ENCODE measurements around the gene BMP8A. TPM values are rescaled to one million over a fixed set of nuclear protein-coding genes. Genes with fewer than 3 reads are reported as not detected.

BMP8A gene
- total RNA-seq, 2 experiments from 2014 or later, result not detected

DNA sequence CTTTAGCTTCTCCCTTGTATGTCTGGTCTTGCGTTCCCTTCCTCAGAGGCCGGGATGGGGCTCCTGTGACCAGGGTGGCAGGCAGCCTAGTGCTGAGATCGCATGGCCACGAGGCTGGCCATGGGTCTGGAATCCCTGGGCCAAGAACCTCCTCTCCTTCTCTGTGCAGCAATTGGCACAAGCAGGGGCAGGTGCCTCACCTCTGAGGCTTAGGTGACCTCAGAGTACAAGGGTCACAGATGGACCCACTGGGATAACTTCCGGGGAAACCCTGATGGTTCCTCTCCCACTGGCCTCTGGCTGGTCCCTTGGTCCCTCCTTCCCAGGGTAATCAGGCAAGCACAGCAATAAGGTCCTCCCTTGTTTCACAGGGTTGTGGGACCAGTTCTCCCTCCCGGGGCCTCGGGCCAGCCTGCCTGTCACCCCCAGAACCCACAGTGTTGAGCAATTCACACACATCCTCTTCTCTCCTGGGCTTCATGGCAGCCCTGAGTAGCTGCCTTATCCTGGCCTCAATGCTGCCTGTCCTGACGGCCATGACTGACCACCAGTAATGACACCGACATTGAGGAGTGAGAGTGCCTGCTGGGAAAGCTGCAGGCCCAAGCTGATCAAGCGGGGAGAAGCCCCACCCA is 38.6 kb downstream of the BMP8A start:
- peaks cover 15% of the 10 kb centered on the region for H3K4me1 Mint-ChIP-seq
- H3K27me3 Mint-ChIP-seq, result no peaks in the 10 kb centered on the region
- CTCF ChIA-PET, result interaction anchor here (0.7 kb wide), 1 partner anchor 9 kb away, joined by 3 read pairs; no protein-coding TSS in a partner anchor
- H3K36me3 Mint-ChIP-seq, result peaks cover 7% of the 10 kb centered on the region
- H3K27ac Mint-ChIP-seq, result no peak overlapping the region
- H3K4me3 Mint-ChIP-seq, result no peak overlapping the region
- ATAC-seq, result no peak
- H3K9me3 Mint-ChIP-seq (ENCODE audit: low read depth), result no peaks in the 10 kb centered on the region
- DNase-seq, result no peak

DNA sequence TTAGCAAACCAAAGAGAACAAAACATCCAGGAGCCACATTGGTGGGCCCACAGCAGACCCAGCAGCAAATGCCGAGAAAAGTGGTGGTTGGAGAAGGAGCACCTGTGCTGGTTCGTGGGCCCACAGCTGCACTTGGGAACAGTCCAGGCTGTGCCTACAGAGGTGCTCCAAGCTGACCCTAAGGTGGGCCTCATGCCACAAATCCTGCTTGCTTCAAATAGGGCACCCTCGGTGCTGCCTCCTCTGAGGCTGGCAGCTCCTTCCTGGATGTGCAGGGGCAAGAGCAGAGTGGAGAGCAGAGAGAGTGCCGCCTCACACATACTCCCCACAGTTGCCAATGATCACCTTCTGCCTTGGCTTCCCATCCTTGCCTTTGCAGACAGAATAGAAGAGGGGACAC is 40.1 kb downstream of the BMP8A start:
- CTCF ChIA-PET, result no interaction called here
- Mint-ChIP-seq H3K27ac (no peak overlapping the region), H3K36me3 (peaks cover 9% of the 10 kb centered on the region), H3K27me3 (no peaks in the 10 kb centered on the region), H3K9me3 (ENCODE audit: low read depth) (no peaks in the 10 kb centered on the region), H3K4me1 (peaks cover 4% of the 10 kb centered on the region), H3K4me3 (no peak overlapping the region)
- DNase-seq (no peak), ATAC-seq (no peak)

DNA sequence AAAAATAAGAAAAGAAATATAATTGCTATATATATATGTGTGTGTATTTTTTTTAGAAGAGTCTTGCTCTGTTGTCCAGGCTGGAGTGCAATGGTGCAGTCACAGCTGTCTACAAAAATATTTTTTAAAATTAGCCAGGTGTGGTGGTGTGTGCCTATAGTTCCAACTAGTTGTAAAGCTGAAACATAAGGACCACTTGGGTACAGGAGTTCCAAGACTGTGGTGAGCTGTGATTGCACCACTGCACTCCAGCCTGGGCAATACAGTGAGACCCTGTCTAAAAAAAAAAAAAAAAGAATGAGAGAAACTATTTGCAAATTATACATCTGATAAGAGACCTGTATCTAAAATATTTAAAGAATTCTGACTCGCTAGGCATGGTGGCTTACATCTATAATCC is 42.0 kb downstream of the BMP8A start:
- no peak overlapping the region for H3K27ac Mint-ChIP-seq
- H3K9me3 Mint-ChIP-seq (ENCODE audit: low read depth), result no peaks in the 10 kb centered on the region
- DNase-seq (no peak), ATAC-seq (no peak)
- H3K27me3 Mint-ChIP-seq, result no peaks in the 10 kb centered on the region
- H3K36me3 Mint-ChIP-seq, result peaks cover 6% of the 10 kb centered on the region
- no peak overlapping the region for H3K4me3 Mint-ChIP-seq
- no peaks in the 10 kb centered on the region for H3K4me1 Mint-ChIP-seq
- CTCF ChIA-PET, result interaction anchor here (1.1 to 1.8 kb wide), 2 partner anchors 8 to 122 kb away, joined by 3 to 6 read pairs; no protein-coding TSS in a partner anchor

DNA sequence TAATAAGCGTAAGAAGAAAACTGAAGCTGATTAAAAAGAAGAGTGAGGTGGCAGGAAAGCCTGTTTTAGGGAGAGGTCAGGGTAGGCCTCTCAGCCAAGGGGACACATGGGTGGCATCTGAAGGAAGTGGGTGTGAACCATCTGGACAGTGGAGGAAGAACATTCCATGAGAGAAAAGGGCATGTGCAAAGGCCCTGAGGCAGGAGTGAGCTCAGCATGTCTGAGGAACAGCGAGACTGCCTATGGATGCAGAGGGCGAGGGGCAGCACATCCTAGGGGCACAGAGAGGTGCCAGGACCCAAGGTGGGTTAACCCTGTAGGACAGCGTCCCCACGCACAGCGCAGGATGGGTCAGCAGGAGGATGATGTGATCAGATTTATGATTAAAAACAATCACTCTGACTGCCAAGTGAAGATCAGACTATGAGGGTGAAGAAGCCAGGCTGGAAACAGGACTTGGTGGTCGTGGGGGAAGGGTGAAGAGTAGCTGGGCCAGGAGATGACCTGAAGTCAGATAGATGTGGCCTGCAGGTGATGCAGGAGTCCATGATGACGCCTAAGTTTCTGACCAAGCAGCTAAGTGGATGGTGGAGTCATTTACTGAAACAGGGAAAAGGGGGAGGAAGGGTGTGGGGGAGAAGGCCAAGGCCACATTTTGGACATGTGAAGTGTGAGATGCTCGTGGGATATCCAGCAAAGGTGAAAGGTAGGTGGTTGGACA is 47.3 kb downstream of the BMP8A start:
- H3K4me3 Mint-ChIP-seq, result no peak overlapping the region
- no peak for ATAC-seq

DNA sequence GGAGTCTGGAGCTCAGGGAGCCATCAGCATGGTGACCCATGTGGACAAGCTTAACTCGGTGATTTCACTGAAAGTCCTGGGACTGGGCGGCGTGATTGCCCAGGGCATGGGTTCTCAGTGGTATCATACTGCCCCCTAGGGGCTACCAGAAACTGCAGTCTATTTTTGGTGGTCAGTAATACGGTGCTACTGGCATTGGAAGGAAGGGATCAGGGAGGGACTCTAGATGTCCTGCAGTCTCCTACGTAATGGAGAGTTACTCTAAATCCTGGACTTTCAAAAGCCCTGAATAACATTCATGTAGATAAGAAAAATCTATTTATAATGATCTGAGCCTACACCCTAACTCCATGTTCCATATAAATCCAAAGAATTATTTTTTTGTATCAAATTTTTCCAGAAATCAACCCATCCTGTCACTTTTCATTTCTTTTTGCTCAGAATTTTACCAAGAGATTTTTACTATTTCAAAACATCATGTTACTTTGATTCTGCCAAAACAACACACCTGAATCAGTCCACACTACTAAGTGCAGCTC is 47.9 kb downstream of the BMP8A start:
- H3K27ac Mint-ChIP-seq, result no peak overlapping the region
- peaks cover 1% of the 10 kb centered on the region for H3K4me1 Mint-ChIP-seq
- H3K36me3 Mint-ChIP-seq, result peaks cover 2% of the 10 kb centered on the region
- CTCF ChIA-PET, result interaction anchor here (0.7 to 3.2 kb wide), 30 partner anchors 8 to 441 kb away, joined by 3 to 20 read pairs (median 4); no protein-coding TSS in a partner anchor
- ATAC-seq, result peak; percentile 96
- no peak overlapping the region for H3K4me3 Mint-ChIP-seq
- no peaks in the 10 kb centered on the region for H3K27me3 Mint-ChIP-seq
- DNase-seq, result peak; percentile 67
- H3K9me3 Mint-ChIP-seq (ENCODE audit: low read depth), result no peaks in the 10 kb centered on the region

More for the DNA sequence above, 47.3 kb downstream of the BMP8A start:
- H3K4me1 Mint-ChIP-seq, result peaks cover 1% of the 10 kb centered on the region
- no peaks in the 10 kb centered on the region for H3K9me3 Mint-ChIP-seq (ENCODE audit: low read depth)
- H3K27me3 Mint-ChIP-seq, result no peaks in the 10 kb centered on the region
- DNase-seq, result no peak
- CTCF ChIA-PET, result interaction anchor here (0.6 to 3.2 kb wide), 31 partner anchors 8 to 440 kb away, joined by 3 to 20 read pairs (median 4); no protein-coding TSS in a partner anchor
- no peak overlapping the region for H3K27ac Mint-ChIP-seq
- peaks cover 2% of the 10 kb centered on the region for H3K36me3 Mint-ChIP-seq

DNA sequence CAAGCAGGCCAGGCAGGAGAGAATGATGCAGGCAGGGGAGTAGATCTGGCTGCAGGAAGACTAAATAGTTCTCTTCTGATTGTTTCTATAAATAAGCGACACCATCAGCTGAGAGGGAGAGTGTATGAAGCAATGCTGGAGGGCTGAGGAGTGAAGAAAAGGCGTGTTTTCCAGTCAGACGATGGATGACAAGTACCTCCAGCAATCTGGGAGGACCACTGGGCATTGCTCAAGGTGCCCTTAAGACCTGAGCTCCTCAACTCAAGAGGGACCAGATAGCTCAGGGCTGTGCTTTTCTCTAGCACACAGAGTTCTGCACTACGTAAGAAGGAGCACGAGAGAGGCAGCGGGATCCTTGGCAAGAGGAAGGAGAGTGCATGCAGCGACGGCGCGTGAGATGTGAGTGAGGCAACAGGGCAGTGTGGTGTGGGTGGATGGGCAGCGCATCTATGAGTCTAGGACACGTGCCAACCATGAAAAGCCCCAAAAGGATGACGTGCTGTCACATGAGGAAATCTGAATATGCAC is 49.1 kb downstream of the BMP8A start:
- Mint-ChIP-seq H3K36me3 (peaks cover 6% of the 10 kb centered on the region), H3K9me3 (ENCODE audit: low read depth) (no peaks in the 10 kb centered on the region), H3K27ac (no peak overlapping the region), H3K4me1 (peaks cover 1% of the 10 kb centered on the region), H3K4me3 (no peak overlapping the region), H3K27me3 (no peaks in the 10 kb centered on the region)
- CTCF ChIA-PET, result interaction anchor here (0.7 to 2.2 kb wide), 7 partner anchors 51 to 447 kb away, joined by 3 to 10 read pairs (median 4); no protein-coding TSS in a partner anchor
- ATAC-seq (no peak), DNase-seq (no peak)

DNA sequence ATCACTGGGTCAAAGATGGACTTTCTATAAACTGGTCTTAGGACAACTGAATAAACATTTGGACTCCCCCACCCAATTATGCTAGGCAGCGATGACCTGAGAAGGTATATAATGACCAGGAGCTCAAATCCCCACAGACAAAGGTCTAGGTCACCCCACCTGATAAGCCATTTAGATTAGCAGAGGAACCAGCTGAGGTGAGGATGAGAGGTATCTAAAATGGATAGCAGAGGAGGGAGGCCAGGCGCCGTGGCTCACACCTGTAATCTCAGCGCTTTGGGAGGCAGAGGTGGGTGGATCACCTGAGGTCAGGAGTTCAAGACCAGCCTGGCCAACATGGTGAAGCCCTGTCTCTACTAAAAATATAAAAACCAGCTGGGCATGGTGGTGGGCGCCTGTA is 51.5 kb downstream of the BMP8A start:
- no peak overlapping the region for H3K4me3 Mint-ChIP-seq
- peaks cover 1% of the 10 kb centered on the region for H3K4me1 Mint-ChIP-seq
- CTCF ChIA-PET, result no interaction called here
- H3K27me3 Mint-ChIP-seq, result no peaks in the 10 kb centered on the region
- no peak overlapping the region for H3K27ac Mint-ChIP-seq
- H3K9me3 Mint-ChIP-seq (ENCODE audit: low read depth), result no peaks in the 10 kb centered on the region
- ATAC-seq (no peak), DNase-seq (no peak)
- peaks cover 9% of the 10 kb centered on the region for H3K36me3 Mint-ChIP-seq

DNA sequence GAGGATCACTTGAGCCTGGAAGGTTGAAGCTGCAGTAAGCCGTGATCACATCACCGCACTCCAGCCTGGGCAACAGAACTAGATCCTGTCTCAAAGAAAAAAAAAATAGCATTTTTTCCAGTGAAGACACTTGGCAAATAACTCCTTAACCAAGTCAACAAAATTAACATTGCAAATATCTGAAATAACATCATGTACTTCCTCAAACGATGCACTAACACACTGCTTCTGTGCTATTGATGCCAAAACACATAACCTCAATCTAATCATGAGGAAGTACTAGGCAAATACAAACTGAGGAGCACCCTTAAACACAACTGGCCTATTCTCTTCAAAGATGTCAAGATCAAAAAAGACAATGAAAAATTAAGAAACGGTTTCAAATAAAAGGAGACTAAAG is 52.9 kb downstream of the BMP8A start:
- CTCF ChIA-PET, result no interaction called here
- ATAC-seq (no peak), DNase-seq (no peak)
- Mint-ChIP-seq H3K9me3 (ENCODE audit: low read depth) (no peaks in the 10 kb centered on the region), H3K27me3 (no peaks in the 10 kb centered on the region), H3K4me3 (no peak overlapping the region), H3K27ac (peak overlapping the region; percentile 23), H3K36me3 (peaks cover 17% of the 10 kb centered on the region), H3K4me1 (no peaks in the 10 kb centered on the region)

DNA sequence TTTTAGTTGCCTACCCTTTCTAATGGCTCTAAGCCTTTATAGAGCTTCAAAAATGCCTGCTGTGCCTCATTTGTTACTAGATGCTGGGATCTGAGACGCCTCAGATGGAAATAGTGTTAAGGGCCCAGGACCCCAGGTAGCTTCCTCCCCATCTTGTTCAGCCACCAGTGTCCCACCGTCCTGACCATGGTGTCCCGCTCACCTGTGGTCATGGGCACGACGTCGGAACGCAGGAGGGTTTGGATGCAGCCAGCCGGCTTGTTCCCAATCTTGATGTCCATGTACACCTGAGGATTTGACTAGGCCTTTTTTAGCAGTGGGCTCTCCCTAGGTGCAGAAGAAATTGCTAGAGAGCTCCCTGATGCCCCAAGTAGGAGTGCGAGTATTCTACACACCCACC is 54.1 kb downstream of the BMP8A start:
- H3K4me3 Mint-ChIP-seq, result no peak overlapping the region
- H3K9me3 Mint-ChIP-seq (ENCODE audit: low read depth), result no peaks in the 10 kb centered on the region
- DNase-seq, result no peak
- CTCF ChIA-PET, result interaction anchor here (0.7 kb wide), 1 partner anchor 447 kb away, joined by 3 read pairs; no protein-coding TSS in a partner anchor
- peaks cover 19% of the 10 kb centered on the region for H3K36me3 Mint-ChIP-seq
- no peaks in the 10 kb centered on the region for H3K4me1 Mint-ChIP-seq
- H3K27ac Mint-ChIP-seq, result no peak overlapping the region
- H3K27me3 Mint-ChIP-seq, result no peaks in the 10 kb centered on the region
- ATAC-seq, result no peak

DNA sequence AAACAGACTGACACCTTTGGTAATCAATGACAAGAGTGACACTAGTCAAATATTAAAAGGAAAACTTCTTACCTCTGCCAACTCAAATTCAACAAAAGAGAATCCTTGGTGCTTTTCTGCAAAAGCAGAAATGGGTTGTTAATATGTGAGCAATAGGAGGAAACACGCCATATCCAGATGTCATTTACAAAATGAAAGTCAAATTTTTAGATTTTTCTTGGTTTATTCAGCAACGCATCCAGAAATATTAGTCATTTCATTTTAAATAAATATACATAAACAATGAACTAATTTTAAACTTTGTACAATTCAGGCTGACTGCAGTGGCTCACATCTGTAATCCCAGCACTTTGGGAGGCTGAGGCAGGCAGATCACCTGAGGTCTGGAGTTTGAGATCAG is 62.8 kb downstream of the BMP8A start:
- ATAC-seq (no peak), DNase-seq (no peak)
- peaks cover 18% of the 10 kb centered on the region for H3K36me3 Mint-ChIP-seq
- H3K4me1 Mint-ChIP-seq, result peaks cover 17% of the 10 kb centered on the region
- no peak overlapping the region for H3K27ac Mint-ChIP-seq
- CTCF ChIA-PET, result no interaction called here
- H3K27me3 Mint-ChIP-seq, result no peaks in the 10 kb centered on the region
- H3K4me3 Mint-ChIP-seq, result no peak overlapping the region
- no peaks in the 10 kb centered on the region for H3K9me3 Mint-ChIP-seq (ENCODE audit: low read depth)

DNA sequence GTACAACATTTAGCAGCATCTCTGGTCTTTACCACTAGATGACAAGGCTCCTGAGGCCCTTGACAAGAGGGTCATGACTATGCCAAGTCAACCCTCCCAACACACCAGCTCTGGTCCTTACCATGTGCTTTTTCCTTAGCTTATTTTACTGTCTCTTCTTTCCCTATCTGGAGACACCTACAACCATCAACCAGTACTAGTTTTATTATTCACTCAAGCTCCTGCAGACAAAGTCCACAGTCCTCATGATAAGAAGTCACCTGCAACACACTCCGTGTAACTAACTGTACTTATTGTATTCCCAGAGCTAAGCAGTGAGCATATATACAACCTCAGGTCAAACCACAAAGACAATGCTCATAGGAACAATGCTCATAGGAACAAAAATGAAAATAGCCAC is 69.8 kb downstream of the BMP8A start:
- Mint-ChIP-seq H3K36me3 (peaks cover 65% of the 10 kb centered on the region), H3K4me1 (peaks cover 12% of the 10 kb centered on the region), H3K27ac (peak overlapping the region; percentile 5), H3K27me3 (no peaks in the 10 kb centered on the region), H3K4me3 (no peak overlapping the region), H3K9me3 (ENCODE audit: low read depth) (no peaks in the 10 kb centered on the region)
- ATAC-seq, result no peak
- no peak for DNase-seq
- CTCF ChIA-PET, result interaction anchor here (0.5 to 1.6 kb wide), 3 partner anchors 11 to 774 kb away, joined by 3 to 5 read pairs (median 3); no protein-coding TSS in a partner anchor

DNA sequence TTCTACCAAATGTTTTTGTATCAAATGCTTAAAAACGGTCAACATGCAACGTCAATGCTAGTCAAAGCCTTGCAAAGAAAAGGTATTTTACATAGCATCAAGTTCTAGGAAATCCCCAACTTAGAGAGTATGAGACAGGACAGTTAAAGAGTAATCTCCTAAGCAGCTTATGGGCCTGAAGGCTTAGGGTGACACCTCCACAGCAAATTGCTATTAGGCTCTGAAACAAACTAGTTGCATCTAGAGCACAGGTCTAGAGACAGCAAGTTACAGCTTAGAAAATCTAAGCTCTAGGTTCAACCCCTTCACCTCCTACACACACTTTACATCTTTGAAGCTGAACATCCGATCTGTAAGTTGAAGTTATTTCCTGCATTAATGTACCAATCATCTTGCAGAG is 71.5 kb downstream of the BMP8A start:
- Mint-ChIP-seq H3K9me3 (ENCODE audit: low read depth) (no peaks in the 10 kb centered on the region), H3K27me3 (no peaks in the 10 kb centered on the region), H3K4me1 (peaks cover 14% of the 10 kb centered on the region), H3K27ac (no peak overlapping the region), H3K36me3 (peaks cover 78% of the 10 kb centered on the region), H3K4me3 (no peak overlapping the region)
- CTCF ChIA-PET, result no interaction called here
- DNase-seq (no peak), ATAC-seq (no peak)

DNA sequence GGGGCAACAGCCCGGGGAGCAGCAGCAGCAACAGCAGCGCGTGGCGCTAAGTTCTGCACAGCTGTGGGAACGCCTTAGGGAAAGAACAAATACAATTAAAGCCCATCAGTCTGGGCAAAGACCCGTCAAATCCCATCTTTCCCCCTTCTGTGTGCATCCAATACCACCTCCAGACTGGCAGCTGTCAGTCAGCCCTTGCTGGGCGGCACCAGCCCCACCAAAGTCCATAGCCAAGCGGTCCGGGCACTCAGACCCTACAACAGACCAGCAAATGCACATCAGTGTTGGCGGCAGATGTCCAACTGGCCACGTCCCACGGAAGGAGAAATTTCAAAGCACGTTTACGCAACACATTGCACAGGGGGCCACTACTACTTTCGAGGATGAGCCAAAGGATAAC is 72.2 kb downstream of the BMP8A start:
- peaks cover 10% of the 10 kb centered on the region for H3K4me1 Mint-ChIP-seq
- H3K9me3 Mint-ChIP-seq (ENCODE audit: low read depth), result no peaks in the 10 kb centered on the region
- ATAC-seq (no peak), DNase-seq (no peak)
- no peaks in the 10 kb centered on the region for H3K27me3 Mint-ChIP-seq
- H3K4me3 Mint-ChIP-seq, result no peak overlapping the region
- H3K27ac Mint-ChIP-seq, result no peak overlapping the region
- CTCF ChIA-PET, result no interaction called here
- peaks cover 79% of the 10 kb centered on the region for H3K36me3 Mint-ChIP-seq
